ENCODE results near the gene ZNF800.

- no peak for TF ChIP-seq CTCF (IDR thresholded peaks at IDR 0.05)
- no peak for TF ChIP-seq POLR2A (IDR thresholded peaks at IDR 0.05)
Measured at GRCh38 chr7:127382301-127383085, 10.0 kb downstream of the ZNF800 start.
